HG02981 (cell line): Measurements from ENCODE around the gene PTH1R.
A peak's percentile ranks its signal among the peaks of the same experiment; 100 is the strongest.

ENCODE experiments used
- ATAC-seq: cut with Tn5 transposase; IDR thresholded peaks from one replicate; pipeline ENCODE4 v1.9.1; 2021; ENCODE audit warnings: mild to moderate bottlenecking, moderate library complexity; ENCODE audit not compliant: unreplicated experiment

PTH1R gene

GRCh38 chr3:46942481-46943236 is 65.1 kb downstream of the PTH1R start:
- no peak for ATAC-seq

- ATAC-seq, result no peak
Measured at GRCh38 chr3:46943237-46944187, 66.0 kb downstream of the PTH1R start.

- ATAC-seq, result no peak
Measured at GRCh38 chr3:46944191-46944590, 66.7 kb downstream of the PTH1R start.

GRCh38 chr3:46946416-46946815 is 68.9 kb downstream of the PTH1R start:
- no peak for ATAC-seq

GRCh38 chr3:46946856-46947545 is 69.5 kb downstream of the PTH1R start:
- ATAC-seq, result no peak

GRCh38 chr3:46947546-46947901 is 70.0 kb downstream of the PTH1R start:
- ATAC-seq, result no peak

- no peak for ATAC-seq
Measured at GRCh38 chr3:46947981-46948791, 70.7 kb downstream of the PTH1R start.

GRCh38 chr3:46948830-46949671 is 71.5 kb downstream of the PTH1R start:
- peak; percentile 35 for ATAC-seq

GRCh38 chr3:46950177-46950576 is 72.7 kb downstream of the PTH1R start:
- no peak for ATAC-seq

GRCh38 chr3:46950650-46951241 is 73.2 kb downstream of the PTH1R start:
- no peak for ATAC-seq

GRCh38 chr3:46952813-46953212 is 75.3 kb downstream of the PTH1R start:
- ATAC-seq, result no peak
